GM21526 (cell line): Measurements from ENCODE around the gene GALNT1.

ENCODE experiments used
- ATAC-seq: cut with Tn5 transposase; IDR thresholded peaks from one replicate; pipeline ENCODE4 v1.9.1; 2021; ENCODE audit warnings: moderate library complexity; ENCODE audit not compliant: unreplicated experiment, low FRiP score

Gene GALNT1

DNA sequence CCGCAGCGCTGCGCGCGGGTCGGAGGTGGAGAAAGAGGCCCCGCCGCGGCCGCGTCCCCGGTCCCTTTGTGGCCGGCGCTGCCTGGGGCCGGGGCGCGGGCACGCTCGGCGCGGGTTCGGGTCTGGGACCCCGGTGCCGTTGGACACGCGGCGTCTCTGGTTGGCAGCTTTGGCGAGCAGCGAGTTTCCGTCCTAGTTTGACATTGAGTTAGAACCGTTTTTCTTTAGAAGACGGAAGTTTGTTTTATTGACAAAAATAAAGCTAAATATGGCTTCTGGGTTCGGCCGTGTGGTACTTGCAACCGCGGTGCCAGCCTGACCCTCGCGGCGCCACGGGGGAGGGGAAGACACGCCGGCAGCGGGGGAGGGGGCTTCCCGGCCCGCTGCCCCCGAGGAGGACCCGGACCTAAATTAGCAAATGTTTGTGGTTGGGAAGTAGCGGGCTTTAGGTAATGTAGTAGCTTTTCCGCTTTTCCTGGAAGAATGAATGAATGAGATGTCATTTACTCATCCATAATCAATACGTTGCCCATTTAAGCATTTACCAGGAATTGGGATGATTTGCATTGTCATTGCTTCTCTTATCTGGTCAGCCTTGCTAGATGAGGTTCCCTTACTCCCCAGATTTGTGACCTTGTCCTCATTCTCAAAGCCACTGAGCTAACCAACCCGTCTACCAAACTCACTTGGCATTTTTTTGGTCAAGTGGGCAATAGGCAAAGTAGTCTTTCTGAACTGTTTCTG, 530 bp downstream of the GALNT1 start:
- ATAC-seq = no peak

DNA sequence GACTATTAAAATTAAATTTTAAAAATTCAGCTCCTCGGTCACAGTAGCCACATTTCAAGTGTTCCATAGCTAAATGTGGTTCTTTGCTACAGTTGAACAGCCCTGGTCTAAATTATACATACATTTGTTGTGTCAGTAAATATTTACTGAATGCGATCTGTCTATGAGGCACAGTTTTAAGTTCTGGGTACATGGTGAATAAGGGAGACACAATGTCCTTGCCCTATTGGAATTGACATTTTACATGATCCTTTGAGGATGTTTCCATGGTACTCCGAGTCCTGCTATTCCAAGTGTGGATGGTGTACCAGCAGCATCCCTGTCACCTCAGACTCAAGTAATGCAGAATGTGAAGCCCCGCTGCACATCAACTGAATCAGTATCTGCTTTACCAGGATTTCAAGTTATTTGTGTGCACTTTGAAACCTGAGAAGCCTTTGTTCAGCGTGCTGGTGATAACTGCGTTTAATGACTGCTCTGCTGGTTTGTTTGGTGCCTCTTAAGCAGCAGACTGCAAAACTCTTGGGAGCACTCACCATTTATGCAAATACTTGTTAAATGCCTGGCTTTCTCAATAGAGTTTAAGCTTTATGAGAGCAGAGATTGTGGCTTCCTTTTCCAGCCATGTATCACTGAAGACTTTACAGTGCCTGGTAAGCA, 1.5 kb downstream of the GALNT1 start:
- ATAC-seq = no peak

- ATAC-seq = no peak
These were observed 3.2 kb downstream of the GALNT1 start for GRCh38 chr18:35584735-35585134.

DNA sequence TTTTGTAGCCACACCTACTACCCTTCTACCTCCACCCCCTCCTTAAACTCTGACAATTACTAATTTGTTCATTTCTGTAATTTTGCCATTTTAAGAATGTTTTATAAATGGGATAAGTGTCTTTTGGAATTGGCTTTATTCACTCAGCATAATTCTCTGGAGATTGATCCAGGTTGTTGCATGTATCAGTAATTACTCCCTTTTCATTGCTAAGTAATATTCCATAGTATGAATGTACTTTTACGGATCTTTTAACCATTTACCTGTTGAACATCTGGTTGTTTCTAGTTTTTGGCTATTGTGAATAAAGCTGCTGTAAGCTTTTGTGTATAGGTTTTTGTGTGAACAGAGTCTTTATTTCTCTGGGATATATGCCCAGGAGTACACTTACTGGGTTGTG, 4.1 kb downstream of the GALNT1 start:
- ATAC-seq = no peak

- ATAC-seq = no peak
These were observed 6.6 kb downstream of the GALNT1 start for GRCh38 chr18:35588122-35588521.

DNA sequence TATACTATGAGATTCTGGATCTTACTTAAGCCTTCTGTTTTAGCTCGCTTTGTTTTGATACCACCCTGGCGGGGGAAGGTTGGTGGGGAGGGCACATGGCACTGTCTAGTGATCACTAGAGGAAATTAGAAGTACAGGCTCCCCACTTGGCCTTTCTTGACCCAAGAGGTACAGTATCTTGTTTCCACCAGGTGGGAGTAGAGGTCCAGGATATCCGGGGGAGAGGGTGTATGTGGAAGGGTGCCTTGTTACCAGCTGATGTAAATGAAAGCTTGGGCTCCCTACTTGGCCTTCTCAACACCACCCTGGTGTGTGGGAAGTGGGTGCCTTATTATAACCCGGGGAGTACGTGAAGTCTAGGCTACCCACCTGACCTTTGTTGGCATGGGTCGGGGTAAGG, 7.5 kb downstream of the GALNT1 start:
- ATAC-seq = peak; percentile 45

- no peak for ATAC-seq
These were observed 8.0 kb downstream of the GALNT1 start for GRCh38 chr18:35589546-35589945.

- no peak for ATAC-seq
These were observed 9.4 kb downstream of the GALNT1 start for GRCh38 chr18:35590935-35591334.

- ATAC-seq = peak; percentile 96
These were observed 10.8 kb downstream of the GALNT1 start for GRCh38 chr18:35592298-35592697.

GRCh38 chr18:35593859-35594258, 12.3 kb downstream of the GALNT1 start:
- no peak for ATAC-seq

- no peak for ATAC-seq
These were observed 16.2 kb downstream of the GALNT1 start for GRCh38 chr18:35597758-35598157.

GRCh38 chr18:35602193-35602820, 20.8 kb downstream of the GALNT1 start:
- no peak for ATAC-seq

- ATAC-seq = no peak
These were observed 21.5 kb downstream of the GALNT1 start for GRCh38 chr18:35603008-35603407.

DNA sequence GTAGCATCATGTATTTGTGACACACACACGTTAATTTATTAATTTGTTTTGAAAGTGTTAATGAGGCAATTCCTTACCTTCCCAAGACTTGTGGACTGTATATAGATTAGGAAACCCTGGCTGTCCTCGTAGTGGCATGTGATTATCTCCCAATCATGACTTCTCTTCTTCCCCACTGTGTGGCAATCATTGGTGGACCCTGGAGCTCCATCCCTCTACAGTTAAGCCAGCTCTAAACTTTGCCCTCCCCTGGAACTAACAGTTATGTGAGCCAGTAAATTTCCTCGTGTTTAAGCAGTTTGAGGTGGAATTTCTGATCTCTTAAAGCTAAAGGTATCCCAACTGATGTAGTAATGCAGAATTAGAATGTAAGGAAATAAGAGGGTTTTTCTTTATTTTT, 22.0 kb downstream of the GALNT1 start:
- ATAC-seq = no peak

- ATAC-seq = no peak
These were observed 22.8 kb downstream of the GALNT1 start for GRCh38 chr18:35604369-35604768.

DNA sequence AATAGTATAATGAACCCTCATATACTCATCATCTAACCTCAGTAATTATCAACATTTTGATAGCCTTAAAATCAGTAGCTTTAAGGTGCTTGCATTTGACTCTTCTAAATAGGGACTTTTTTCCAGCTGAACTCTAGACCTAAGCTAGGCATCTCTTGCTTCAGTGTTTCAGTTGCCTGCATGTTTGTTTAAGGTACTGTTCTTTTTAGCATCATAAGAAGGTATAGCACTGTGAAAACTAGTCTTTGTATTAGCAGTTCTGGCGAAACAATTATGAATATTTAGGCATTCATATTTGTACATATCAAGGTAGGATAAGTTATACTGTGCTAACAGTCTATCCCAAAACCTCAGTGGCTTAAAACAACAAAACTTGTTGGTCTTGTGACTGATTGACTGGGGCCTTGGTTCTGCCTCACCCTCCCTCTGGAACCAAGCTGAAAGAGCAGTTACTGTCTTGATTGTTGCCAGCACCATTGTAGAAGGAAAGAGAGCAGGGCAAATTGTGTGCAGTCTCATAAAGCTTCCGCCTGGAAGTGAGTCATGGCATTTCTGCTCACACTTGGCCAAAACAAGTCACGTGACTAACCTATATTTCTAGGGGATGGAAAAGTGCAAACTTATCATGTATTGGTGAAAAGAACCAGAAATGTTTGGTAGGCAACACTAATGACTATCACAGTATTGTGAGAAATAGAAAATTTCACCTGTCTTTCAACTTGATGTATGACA, 24.3 kb downstream of the GALNT1 start:
- ATAC-seq = no peak

DNA sequence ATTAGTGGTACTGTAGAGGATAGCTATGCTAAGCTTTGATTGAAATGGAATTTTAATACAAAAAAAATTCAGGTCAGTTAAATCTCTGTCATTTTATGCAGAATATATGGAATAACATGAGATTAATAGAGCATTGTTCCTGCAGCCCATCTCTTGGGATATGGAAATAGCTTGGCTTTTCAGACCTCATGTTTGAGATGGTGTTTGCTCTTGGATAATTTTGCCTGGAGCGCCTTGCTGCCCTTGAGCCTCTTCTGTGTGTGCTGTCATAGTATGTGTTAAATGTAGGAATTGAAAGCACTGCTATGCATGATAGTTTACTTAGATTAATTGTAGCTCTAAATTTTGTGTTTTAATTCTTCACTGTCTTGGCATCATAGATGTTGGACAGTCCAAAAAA, 27.7 kb downstream of the GALNT1 start:
- ATAC-seq = no peak

DNA sequence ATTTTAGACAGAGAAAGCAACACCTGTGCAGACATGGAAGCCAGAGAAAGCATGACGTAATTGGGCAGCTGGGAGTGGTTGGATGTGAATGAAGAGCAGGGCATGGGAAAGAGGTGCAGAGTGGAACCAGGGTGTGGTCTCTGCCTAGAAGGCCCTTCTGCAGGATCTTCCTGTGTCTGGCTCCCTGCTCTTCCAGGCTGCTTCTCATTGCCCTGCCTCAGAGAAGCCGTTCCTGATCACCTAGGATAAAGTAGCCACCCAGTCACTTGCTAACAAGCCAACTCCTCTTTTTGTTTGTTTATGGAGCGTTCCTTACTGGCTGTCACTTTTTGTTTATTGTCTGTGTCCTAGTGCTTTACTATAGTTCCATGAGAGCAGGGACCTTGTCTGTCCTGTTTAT, 28.5 kb downstream of the GALNT1 start:
- no peak for ATAC-seq

GRCh38 chr18:35610724-35611123, 29.2 kb downstream of the GALNT1 start:
- no peak for ATAC-seq

DNA sequence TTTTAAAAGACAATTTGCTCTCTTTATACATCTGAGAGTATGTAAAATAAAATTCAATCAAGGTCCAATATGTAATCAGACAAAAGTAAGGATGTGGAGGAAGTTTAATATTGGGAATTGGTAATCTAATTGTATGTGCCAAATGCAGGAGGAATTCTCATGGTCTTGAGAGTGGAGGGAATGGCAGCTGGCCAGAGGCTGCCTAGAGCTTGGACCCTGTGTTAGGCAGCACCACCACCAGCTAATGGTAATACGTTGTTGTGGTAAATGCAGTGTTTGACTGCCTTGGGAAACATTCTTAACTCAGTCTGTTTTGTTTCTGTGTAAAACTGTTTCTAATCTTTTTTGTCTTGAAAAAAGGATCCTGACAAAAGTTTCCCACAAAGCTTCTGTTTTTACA, 30.0 kb downstream of the GALNT1 start:
- ATAC-seq = no peak

- no peak for ATAC-seq
These were observed 34.5 kb downstream of the GALNT1 start for GRCh38 chr18:35616074-35616473.
